Lower leg skin (tissue), 3 donors: ENCODE data around the gene RBFOX2.

Experiments
- POLR2A ChIP-seq, 2 donors: fragments of 450-650 bp; IDR thresholded peaks; one replicate each; pipeline ENCODE4 v1.6.1; 2016 to 2017; ENCODE audit warnings: antibody characterized with exemption in 2 of 2, mild to moderate bottlenecking in 1 of 2, moderate library complexity in 1 of 2
- TF ChIP-seq, protein P1 (sequence below), 3 donors: fragments of 450-650 bp; IDR thresholded peaks; one replicate each; pipeline ENCODE4 v1.5.1; 2016; ENCODE audit warnings: antibody characterized with exemption in 3 of 3, mild to moderate bottlenecking in 3 of 3, moderate library complexity in 2 of 3

GRCh38 chr22:35839841-35840301 lies 188.8 kb downstream of the RBFOX2 start:
- TF ChIP-seq, protein P1, sequence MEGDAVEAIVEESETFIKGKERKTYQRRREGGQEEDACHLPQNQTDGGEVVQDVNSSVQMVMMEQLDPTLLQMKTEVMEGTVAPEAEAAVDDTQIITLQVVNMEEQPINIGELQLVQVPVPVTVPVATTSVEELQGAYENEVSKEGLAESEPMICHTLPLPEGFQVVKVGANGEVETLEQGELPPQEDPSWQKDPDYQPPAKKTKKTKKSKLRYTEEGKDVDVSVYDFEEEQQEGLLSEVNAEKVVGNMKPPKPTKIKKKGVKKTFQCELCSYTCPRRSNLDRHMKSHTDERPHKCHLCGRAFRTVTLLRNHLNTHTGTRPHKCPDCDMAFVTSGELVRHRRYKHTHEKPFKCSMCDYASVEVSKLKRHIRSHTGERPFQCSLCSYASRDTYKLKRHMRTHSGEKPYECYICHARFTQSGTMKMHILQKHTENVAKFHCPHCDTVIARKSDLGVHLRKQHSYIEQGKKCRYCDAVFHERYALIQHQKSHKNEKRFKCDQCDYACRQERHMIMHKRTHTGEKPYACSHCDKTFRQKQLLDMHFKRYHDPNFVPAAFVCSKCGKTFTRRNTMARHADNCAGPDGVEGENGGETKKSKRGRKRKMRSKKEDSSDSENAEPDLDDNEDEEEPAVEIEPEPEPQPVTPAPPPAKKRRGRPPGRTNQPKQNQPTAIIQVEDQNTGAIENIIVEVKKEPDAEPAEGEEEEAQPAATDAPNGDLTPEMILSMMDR (IDR thresholded peaks at IDR 0.05): no peak
- no peak for TF ChIP-seq POLR2A (IDR thresholded peaks at IDR 0.05)
